KOPT-K1 (cell line): ENCODE results near the gene UBXN7.
"Not testable (repeated sequence)": the region's sequence is repeated elsewhere in the genome, so short reads cannot be mapped to it uniquely, and the experiment has no call there.

Experiments used
- H3K27ac ChIP-seq: fragments of 200-600 bp; sonication (generic); 2 replicates; pipeline ENCODE4 v1.5.1; 2016; ENCODE audit warnings: antibody characterized with exemption, mild to moderate bottlenecking, low read depth, low read length; ENCODE audit not compliant: poor library complexity, severe bottlenecking
- H3K36me3 ChIP-seq: fragments of 200-600 bp; sonication (generic); 2 replicates; pipeline ENCODE4 v1.5.1; 2017; ENCODE audit warnings: antibody characterized with exemption, mild to moderate bottlenecking, low read length, moderate library complexity; ENCODE audit not compliant: insufficient read depth
- H3K9me3 ChIP-seq: fragments of 200-600 bp; sonication (generic); 2 replicates; pipeline ENCODE4 v1.5.1; 2017; ENCODE audit warnings: antibody characterized with exemption, low read length, mild to moderate bottlenecking; ENCODE audit not compliant: insufficient read depth, poor library complexity, severe bottlenecking

Gene UBXN7

GRCh38 chr3:196354132-196354531 is 78.1 kb downstream of the UBXN7 start:
- Histone ChIP-seq H3K36me3 (peaks cover 79% of the 10 kb centered on the region), H3K27ac (no peak overlapping the region), H3K9me3 (no peaks in the 10 kb centered on the region)

GRCh38 chr3:196351541-196351940 is 80.7 kb downstream of the UBXN7 start:
- Histone ChIP-seq H3K36me3 (peaks cover 66% of the 10 kb centered on the region), H3K9me3 (no peaks in the 10 kb centered on the region), H3K27ac (no peak overlapping the region)

GRCh38 chr3:196350067-196350466 is 82.2 kb downstream of the UBXN7 start:
- H3K27ac ChIP-seq, result no peak overlapping the region
- peaks cover 51% of the 10 kb centered on the region for H3K36me3 ChIP-seq
- H3K9me3 ChIP-seq, result no peaks in the 10 kb centered on the region

- H3K9me3 ChIP-seq, result no peaks in the 10 kb centered on the region
- peaks cover 40% of the 10 kb centered on the region for H3K36me3 ChIP-seq
- H3K27ac ChIP-seq, result no peak overlapping the region
These were observed 83.5 kb downstream of the UBXN7 start for GRCh38 chr3:196348698-196349097.

GRCh38 chr3:196344663-196345062 is 87.6 kb downstream of the UBXN7 start:
- Histone ChIP-seq H3K27ac (no peak overlapping the region), H3K9me3 (no peaks in the 10 kb centered on the region), H3K36me3 (peaks cover 18% of the 10 kb centered on the region; the same call in 1 of the 2 replicates)

- H3K27ac ChIP-seq, H3K9me3 ChIP-seq: not testable (repeated sequence)
- H3K36me3 ChIP-seq, result peaks cover 11% of the 10 kb centered on the region; the same call in 1 of the 2 replicates
These were observed 88.3 kb downstream of the UBXN7 start for GRCh38 chr3:196343917-196344316.

- Histone ChIP-seq H3K27ac (no peak overlapping the region), H3K36me3 (no peaks in the 10 kb centered on the region), H3K9me3 (no peaks in the 10 kb centered on the region)
These were observed 91.1 kb downstream of the UBXN7 start for GRCh38 chr3:196341137-196341536.

- Histone ChIP-seq H3K27ac (no peak overlapping the region), H3K9me3 (no peaks in the 10 kb centered on the region), H3K36me3 (no peaks in the 10 kb centered on the region)
These were observed 91.8 kb downstream of the UBXN7 start for GRCh38 chr3:196340466-196340865.

GRCh38 chr3:196339493-196340254 is 92.6 kb downstream of the UBXN7 start:
- H3K27ac ChIP-seq, result no peak overlapping the region
- no peaks in the 10 kb centered on the region for H3K36me3 ChIP-seq
- H3K9me3 ChIP-seq, result no peaks in the 10 kb centered on the region

- H3K36me3 ChIP-seq, result no peaks in the 10 kb centered on the region
- no peak overlapping the region for H3K27ac ChIP-seq
- H3K9me3 ChIP-seq, result no peaks in the 10 kb centered on the region
These were observed 93.2 kb downstream of the UBXN7 start for GRCh38 chr3:196339044-196339443.

GRCh38 chr3:196336319-196337145 is 95.7 kb downstream of the UBXN7 start:
- Histone ChIP-seq H3K27ac (no peak overlapping the region), H3K9me3 (no peaks in the 10 kb centered on the region)

GRCh38 chr3:196335503-196335948 is 96.7 kb downstream of the UBXN7 start:
- Histone ChIP-seq H3K27ac (no peak overlapping the region), H3K9me3 (no peaks in the 10 kb centered on the region), H3K36me3 (no peaks in the 10 kb centered on the region)

More at GRCh38 chr3:196336319-196337145, 95.7 kb downstream of the UBXN7 start:
- no peaks in the 10 kb centered on the region for H3K36me3 ChIP-seq

- no peak overlapping the region for H3K27ac ChIP-seq
- no peaks in the 10 kb centered on the region for H3K36me3 ChIP-seq
- no peaks in the 10 kb centered on the region for H3K9me3 ChIP-seq
These were observed 97.2 kb downstream of the UBXN7 start for GRCh38 chr3:196334982-196335381.

GRCh38 chr3:196332168-196332567 is 100.1 kb downstream of the UBXN7 start:
- H3K27ac ChIP-seq, result no peak overlapping the region
- H3K36me3 ChIP-seq, result no peaks in the 10 kb centered on the region
- no peaks in the 10 kb centered on the region for H3K9me3 ChIP-seq

GRCh38 chr3:196327405-196327804 is 104.8 kb downstream of the UBXN7 start:
- no peak overlapping the region for H3K27ac ChIP-seq
- H3K36me3 ChIP-seq, result no peaks in the 10 kb centered on the region
- H3K9me3 ChIP-seq, result no peaks in the 10 kb centered on the region
